CD4-positive, alpha-beta T cell treated with Interleukin-17A for 4 hours (primary cell): ENCODE data around the gene ATP5MC3.

Experiments used
- DNase-seq: peaks from one replicate; pipeline ENCODE4 v3.0.0-alpha.2; 2020; ENCODE audit warnings: mixed read lengths

Gene ATP5MC3

GRCh38 chr2:175167792-175168563 lies 13.5 kb downstream of the ATP5MC3 start, which contains the start of gene ATF2:
ATF2 (minus strand) TSS chr2:175168203; CDS start chr2:175136443, 31,760 bp downstream.
- peak; percentile 98 for DNase-seq

GRCh38 chr2:175167076-175167791 lies 14.3 kb downstream of the ATP5MC3 start:
- DNase-seq: no peak

- DNase-seq: no peak
Observed at GRCh38 chr2:175166216-175166824, 15.2 kb downstream of the ATP5MC3 start.

GRCh38 chr2:175164235-175164634 lies 17.3 kb downstream of the ATP5MC3 start:
- DNase-seq: no peak

GRCh38 chr2:175158894-175159293 lies 22.6 kb downstream of the ATP5MC3 start:
- DNase-seq: no peak

GRCh38 chr2:175156534-175156933 lies 25.0 kb downstream of the ATP5MC3 start:
- no peak for DNase-seq

GRCh38 chr2:175154661-175155082 lies 26.8 kb downstream of the ATP5MC3 start:
- no peak for DNase-seq

GRCh38 chr2:175152242-175152641 lies 29.3 kb downstream of the ATP5MC3 start:
- no peak for DNase-seq

GRCh38 chr2:175151791-175152190 lies 29.7 kb downstream of the ATP5MC3 start:
- DNase-seq: no peak

GRCh38 chr2:175147186-175147585 lies 34.3 kb downstream of the ATP5MC3 start:
- DNase-seq: no peak

GRCh38 chr2:175143678-175144077 lies 37.8 kb downstream of the ATP5MC3 start:
- DNase-seq: no peak

GRCh38 chr2:175143191-175143590 lies 38.3 kb downstream of the ATP5MC3 start:
- DNase-seq: no peak

GRCh38 chr2:175140332-175140731 lies 41.2 kb downstream of the ATP5MC3 start:
- DNase-seq: no peak

GRCh38 chr2:175137793-175138192 lies 43.7 kb downstream of the ATP5MC3 start:
- no peak for DNase-seq

GRCh38 chr2:175136334-175137215 lies 44.9 kb downstream of the ATP5MC3 start:
- DNase-seq: no peak

- no peak for DNase-seq
Observed at GRCh38 chr2:175135862-175136261, 45.6 kb downstream of the ATP5MC3 start.

GRCh38 chr2:175135177-175135576 lies 46.3 kb downstream of the ATP5MC3 start:
- DNase-seq: no peak

GRCh38 chr2:175131252-175131651 lies 50.3 kb downstream of the ATP5MC3 start:
- DNase-seq: no peak

- DNase-seq: no peak
Observed at GRCh38 chr2:175126661-175127060, 54.8 kb downstream of the ATP5MC3 start.
